GM19397 (cell line): ENCODE results near the gene GPR153.
"Not testable (repeated sequence)": the region's sequence is repeated elsewhere in the genome, so short reads cannot be mapped to it uniquely, and the experiment has no call there.

ENCODE experiments used
- ATAC-seq: cut with Tn5 transposase; IDR thresholded peaks from one replicate; pipeline ENCODE4 v1.9.1; 2021; ENCODE audit warnings: mild to moderate bottlenecking, moderate library complexity; ENCODE audit not compliant: unreplicated experiment

Gene GPR153

GRCh38 chr1:6260961-6261614 is at the start of gene GPR153:
Gene GPR153 (minus strand): TSS chr1:6261098. CDS start chr1:6254905, 6,193 bp downstream.
- no peak for ATAC-seq

DNA sequence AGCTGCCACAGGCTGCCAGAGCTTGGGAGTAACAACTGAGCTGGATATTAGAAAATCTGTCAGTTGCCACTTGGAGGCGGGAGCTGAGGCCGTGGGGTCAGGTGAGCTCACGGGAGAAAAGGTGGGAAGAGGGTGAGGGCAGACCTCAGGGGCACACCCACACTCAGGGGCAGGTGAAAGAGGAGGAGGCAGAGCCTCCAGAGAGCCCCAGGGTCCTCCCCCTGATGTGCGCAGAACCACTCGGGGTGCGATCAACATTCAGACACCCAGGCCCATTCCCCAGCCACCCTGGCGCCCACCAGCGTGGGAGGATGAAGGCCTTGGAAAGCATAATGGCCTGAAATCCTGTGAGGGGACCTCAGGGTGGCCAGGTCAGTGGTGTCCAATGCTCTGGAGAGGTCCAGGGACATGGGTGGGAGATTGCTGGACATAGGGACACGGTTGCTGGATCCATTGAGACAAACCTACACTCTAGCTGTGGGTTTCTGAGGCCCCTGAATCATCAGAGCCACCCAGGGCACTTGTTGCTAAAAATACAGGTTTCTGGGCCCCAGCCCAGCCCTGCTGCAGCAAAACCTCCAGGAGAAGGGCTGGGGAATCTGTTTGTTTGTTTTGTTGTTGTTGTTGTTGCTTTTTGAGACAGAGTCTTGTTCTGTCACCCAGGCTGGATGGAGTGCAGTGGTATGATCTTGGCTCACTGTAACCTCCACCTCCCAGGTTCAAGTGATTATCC is 49.4 kb upstream of the GPR153 start:
- no peak for ATAC-seq

DNA sequence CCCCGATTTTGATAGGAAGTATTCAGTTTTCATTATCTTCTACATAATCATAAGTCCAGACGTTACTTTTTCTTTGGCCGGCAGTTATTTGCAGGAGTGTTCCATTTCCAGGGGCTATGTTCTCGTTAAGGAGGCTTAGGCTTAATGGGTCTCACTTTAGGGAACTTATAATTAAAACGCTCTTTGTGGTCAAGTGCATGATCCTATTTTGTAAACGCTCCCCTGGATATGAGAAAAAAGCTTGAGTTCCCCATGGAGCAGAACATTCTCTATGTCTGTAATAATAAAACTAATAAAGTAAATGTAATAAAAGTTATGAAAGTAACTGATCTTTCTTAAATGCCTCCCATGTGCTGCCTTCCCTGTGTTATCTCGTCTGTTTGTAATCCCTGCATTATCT is 48.7 kb upstream of the GPR153 start:
- ATAC-seq, result no peak

- no peak for ATAC-seq
These were observed 47.6 kb upstream of the GPR153 start for GRCh38 chr1:6308449-6308848.

- ATAC-seq, result not testable (repeated sequence)
These were observed 46.8 kb upstream of the GPR153 start for GRCh38 chr1:6307682-6308081.

DNA sequence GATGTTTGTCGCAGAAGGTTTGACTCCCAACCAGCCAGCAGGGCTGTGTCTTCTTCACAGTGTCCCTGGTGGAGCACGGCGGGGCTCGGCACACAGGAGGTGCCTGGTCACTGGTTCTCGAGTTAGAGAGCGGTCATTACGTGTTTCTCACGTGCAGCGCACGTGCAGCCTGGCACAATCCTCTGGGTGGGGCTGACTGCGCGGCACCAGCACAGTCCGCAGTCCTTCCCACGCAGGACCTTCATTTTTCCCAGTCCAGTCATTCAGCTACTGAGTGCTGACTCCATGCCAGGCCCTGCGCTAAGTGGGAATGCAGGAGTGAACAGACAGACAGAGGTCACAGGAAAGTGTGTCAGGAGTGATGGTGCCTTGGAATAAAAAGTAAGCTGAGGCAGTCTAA is 46.2 kb upstream of the GPR153 start:
- no peak for ATAC-seq

- no peak for ATAC-seq
These were observed 42.6 kb upstream of the GPR153 start for GRCh38 chr1:6303397-6304012.

DNA sequence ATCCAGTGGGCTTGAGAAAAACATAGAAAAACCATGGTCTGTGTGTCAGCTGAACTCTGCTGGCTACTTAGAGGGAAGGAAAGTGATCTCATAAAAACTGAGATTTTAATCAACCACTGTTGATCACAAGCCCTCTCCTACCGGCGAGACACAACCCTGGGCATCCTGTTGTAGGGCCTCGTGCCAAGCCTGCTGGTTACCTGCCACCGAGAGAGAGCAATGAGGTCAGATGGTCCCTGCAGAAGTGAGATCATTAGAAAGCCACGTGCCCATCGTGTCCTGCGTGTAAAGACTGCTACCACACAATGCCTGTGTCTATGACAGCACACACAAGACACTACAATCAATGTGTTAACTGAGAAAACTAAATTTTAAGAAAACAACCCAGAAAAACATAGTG is 41.7 kb upstream of the GPR153 start:
- no peak for ATAC-seq

- ATAC-seq, result no peak
These were observed 40.6 kb upstream of the GPR153 start for GRCh38 chr1:6301526-6301925.

DNA sequence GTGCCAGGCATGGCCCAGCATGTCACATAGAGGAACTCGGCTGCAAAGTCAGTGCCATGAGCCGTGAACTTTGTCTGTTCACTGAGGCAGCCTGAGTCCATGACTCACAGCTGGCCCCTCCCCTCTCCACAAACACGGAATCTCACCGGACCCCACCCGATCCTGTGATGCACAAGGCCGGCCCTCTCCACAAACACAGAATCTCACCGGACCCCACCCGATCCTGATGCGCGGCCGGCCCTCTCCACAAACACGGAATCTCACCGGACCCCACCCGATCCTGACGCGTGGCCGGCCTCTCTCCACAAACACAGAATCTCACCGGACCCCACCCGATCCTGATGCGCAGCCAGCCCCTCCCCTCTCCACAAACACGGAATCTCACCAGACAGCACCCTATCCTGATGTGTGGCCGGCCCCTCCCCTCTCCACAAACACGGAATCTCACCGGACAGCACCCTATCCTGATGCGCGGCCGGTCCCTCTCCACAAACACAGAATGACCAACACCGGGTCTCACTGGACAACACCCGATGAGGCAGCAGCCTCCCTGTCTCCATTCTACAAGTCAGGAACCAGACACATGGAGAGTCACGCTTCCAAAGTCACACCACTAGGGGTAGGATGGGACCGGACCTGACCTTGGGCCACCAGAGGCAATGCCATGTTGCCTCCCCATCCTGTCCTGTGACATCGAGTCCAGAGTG is 39.6 kb upstream of the GPR153 start:
- no peak for ATAC-seq

- no peak for ATAC-seq
These were observed 38.8 kb upstream of the GPR153 start for GRCh38 chr1:6299557-6300165.

DNA sequence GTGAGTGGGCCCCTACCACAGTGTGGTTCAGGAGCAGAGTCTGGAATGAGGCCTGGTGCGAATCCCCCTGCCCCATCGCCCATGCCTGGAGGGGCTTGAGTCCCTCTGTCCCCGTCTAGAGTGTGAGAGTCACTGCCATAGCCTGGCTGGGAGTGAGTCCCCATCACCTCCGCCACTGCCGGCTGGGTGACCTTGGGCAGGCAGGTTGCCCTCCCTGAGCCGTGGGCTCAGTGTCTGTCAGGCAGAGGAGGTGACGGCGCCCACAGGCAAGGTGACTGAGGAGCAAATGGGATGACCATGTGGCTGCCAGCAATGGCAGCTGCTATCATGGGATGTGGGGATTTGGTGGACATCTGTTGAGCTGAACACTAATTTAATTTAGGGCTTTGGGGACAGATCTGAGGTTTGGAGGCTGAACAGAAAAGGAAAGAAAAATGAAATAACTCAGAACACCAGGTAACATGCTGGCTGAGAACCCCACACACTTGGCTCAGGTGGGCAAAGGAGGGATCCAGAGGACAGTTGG is 38.1 kb upstream of the GPR153 start:
- no peak for ATAC-seq

DNA sequence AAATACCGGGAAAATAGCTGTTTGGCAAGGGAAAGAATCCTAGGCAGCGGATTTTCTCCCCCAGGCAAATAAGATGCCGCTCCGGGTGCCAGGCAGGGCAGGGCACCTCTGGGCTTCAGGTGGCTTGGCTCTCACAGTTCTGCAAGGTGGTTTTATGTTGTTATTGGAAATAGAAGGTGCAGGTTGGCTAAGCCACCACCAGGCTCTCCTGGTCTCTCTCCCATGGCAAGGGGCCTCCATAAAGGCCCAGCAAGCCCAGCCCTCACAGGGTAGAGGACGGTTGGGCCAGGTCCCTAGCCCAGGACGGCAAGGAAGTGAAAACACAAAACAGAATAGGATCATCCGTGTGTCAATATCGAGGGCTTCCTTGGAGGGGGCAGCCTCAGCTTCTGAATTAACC is 37.6 kb upstream of the GPR153 start:
- ATAC-seq, result no peak

DNA sequence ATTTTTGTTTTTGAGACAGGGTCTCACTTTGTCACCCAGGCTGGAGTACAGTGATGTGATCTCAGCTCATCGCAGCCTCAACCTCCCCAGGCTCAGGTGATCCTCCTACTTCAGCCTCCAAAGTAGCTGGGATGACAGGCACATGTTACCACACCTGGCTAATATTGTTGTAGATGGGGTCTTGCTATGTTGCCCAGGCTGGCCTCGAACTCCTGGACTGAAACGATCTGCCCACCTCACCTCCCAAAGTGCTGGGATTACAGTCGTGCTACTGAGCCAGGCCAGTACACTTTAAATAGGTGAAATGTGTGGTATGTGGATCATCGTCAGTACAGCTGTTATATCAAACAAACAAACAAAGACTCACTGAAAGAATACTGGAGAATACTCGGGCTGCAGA is 35.0 kb upstream of the GPR153 start:
- no peak for ATAC-seq

DNA sequence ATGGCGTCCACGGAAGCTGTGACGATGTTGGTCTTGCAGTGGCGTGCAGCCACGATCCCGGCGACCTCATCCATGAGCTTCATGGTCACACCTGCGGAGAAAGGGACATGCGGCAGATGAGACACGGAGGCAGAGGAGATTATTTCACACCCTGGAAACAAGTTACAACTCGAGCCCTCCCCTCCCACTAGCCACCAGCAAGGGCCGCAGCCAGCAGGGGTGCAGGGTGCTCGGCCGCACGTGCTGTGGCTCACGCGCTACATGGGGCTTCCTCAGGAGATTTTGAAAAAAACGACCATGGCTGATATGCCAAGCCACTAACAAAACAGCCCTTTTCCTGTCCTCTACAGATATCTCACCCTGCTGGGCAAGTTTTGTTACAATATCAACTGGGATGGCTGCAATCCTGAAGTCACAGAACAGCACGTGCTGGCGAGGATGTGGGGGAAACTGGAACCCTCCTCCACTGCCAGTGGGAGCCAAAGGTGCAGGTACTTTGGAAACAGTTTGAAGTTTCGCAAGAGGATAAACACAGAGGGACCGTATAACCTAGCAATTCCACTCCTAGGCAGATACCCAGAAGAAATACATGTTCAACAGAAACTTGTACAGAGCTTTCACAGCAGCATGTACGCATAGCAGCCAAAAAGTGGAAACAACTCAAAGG is 34.1 kb upstream of the GPR153 start:
- no peak for ATAC-seq

- ATAC-seq, result no peak
These were observed 33.4 kb upstream of the GPR153 start for GRCh38 chr1:6294080-6294889.

DNA sequence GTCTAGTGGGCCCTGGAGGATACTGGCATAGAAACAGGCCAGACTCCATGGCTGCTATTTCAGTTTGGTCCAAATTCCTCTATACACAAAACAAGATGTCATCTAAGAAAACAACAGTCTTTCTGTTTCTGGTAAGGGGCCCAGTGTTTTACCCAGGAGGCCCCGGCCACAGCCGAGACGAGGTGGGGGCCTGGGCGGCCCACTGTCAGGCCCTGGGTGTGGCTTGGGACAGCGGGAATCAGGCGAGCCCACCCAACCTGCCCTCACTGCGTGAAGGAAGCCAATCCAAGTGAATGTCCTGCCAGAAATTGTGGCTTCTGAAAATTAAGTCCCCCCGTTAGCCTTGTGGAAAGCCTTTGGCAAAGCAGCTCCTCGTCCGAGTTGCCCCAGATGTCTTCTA is 31.2 kb upstream of the GPR153 start:
- no peak for ATAC-seq

- ATAC-seq, result no peak
These were observed 27.8 kb upstream of the GPR153 start for GRCh38 chr1:6288665-6289064.

- no peak for ATAC-seq
These were observed 27.1 kb upstream of the GPR153 start for GRCh38 chr1:6288026-6288425.
